GM12873 (cell line): Measurements from ENCODE around the gene ATP6V0A1.

Experiments used
- TF ChIP-seq, protein P1 (sequence below): IDR thresholded peaks from 2 replicates; pipeline ENCODE4 v1.5.1; 2012; ENCODE audit warnings: low read depth, mild to moderate bottlenecking, moderate library complexity, low read length, control low read depth; ENCODE audit not compliant: insufficient read depth; ENCODE audit errors: missing control alignments

The ATP6V0A1 gene

DNA sequence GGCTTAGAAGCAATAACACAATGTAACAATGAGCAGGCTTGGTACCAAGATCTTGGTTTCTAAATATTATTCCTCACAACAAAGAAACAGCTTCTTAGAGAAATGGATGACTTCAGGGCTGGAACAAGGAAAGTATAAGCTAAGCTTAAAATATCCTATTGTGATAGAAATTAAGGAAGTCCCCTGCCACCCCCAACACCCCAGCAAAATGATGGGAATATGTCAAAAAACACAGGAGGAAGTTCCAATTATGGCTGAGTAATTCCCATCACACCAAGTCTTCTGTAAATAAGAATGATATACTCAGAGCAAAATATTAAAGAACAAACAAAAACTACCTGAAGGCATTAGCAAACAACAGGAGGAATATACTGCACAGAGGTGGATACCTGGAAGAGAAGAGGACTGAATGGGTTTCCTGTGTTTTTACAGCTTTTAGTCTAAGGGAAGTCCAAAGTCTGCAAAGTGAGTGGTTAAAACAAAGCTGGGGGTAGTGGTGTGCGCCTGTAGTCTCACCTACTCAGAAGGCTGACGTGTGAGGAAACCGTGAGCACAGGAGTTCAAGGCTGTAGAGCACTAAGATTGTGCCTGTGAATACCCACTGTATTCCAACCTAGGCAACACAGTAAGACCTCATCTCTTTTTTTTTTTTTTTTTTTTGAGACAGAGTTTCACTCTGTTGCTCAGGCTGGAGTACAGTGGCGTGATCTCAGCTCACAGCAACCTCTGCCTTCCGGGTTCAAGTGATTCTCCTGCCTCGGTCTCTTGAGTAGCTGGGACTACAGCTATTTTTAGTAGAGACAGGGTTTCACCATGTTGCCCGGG is 17.1 kb upstream of the ATP6V0A1 start:
- TF ChIP-seq, protein P1, sequence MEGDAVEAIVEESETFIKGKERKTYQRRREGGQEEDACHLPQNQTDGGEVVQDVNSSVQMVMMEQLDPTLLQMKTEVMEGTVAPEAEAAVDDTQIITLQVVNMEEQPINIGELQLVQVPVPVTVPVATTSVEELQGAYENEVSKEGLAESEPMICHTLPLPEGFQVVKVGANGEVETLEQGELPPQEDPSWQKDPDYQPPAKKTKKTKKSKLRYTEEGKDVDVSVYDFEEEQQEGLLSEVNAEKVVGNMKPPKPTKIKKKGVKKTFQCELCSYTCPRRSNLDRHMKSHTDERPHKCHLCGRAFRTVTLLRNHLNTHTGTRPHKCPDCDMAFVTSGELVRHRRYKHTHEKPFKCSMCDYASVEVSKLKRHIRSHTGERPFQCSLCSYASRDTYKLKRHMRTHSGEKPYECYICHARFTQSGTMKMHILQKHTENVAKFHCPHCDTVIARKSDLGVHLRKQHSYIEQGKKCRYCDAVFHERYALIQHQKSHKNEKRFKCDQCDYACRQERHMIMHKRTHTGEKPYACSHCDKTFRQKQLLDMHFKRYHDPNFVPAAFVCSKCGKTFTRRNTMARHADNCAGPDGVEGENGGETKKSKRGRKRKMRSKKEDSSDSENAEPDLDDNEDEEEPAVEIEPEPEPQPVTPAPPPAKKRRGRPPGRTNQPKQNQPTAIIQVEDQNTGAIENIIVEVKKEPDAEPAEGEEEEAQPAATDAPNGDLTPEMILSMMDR: no peak

DNA sequence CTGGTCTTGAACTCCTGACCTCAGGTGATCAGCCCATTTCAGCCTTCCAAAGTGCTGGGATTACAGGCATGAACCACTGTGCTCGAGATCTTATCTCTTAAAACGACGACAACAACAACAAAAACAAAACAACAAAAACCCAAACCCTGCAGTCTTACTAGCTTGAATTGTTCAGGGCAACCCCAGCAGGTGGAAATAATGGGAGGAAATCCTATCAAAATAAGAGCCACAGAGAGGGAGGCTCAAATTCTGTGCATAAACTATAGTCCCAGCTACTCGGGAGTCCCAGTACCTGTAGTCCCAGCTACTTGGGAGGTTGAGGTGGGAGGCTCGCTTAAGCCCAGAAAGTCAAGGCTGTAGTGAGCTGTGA is 16.5 kb upstream of the ATP6V0A1 start:
- TF ChIP-seq, protein P1: no peak

DNA sequence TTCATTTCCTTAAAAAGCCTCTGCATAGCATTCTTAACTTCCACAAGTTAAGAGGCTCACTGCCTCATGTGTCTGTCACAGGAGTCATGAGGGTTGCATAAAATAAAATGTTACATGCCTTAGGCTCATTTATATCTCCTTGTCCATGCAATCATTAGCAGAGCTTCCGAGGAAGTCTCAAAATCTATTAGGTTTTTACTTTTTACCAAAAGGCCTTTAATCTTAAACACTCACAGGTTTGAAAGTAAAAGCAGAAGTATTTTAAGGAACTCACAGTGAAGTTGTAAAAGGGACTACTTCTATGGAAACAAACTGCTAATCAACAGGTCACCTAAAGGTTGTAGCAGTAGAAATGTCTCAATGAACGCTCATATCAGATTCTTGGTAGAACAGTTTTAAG is 5.2 kb upstream of the ATP6V0A1 start:
- TF ChIP-seq, protein P1: no peak

DNA sequence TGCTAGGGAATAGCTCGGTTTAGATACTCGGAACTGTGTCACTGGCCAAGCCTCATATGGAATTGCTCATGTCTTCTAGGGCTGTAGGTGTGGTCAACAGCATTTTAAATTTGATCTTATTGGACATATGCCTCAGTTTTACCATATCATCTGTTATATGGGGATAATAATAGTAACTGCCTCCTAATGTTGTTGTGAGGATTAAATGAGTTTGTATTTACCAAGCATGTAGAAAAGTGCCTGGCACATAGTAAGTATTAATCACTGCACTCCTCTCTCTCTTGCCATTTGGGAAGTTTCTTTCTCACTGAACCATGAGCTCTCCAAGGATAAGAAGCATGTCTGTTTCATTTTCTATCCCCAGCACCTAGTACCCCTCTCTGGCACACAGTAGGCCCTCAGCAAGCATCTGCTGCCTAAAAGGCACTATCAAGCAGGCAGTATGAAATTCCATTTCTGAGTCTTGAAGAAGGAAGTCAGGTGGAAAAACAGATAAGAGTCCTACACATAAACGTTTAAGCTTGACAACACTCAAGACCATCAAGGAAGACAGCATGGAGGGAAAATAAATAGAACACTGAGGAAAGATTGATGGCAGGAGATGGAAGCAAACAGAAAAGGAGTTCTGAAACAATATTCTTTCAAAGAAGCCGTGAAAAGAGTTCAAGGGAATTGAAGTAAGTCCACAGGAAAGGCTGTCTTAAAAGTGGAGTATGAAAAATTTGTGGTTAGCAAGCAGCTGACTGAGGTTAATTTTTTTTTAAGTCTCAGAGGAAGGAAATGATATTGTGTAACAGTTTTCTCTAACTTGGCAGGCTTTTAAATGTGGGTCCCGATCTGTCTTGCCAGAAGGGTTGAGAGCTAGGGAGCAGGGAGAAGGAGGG is 2.2 kb upstream of the ATP6V0A1 start:
- TF ChIP-seq, protein P1: no peak

DNA sequence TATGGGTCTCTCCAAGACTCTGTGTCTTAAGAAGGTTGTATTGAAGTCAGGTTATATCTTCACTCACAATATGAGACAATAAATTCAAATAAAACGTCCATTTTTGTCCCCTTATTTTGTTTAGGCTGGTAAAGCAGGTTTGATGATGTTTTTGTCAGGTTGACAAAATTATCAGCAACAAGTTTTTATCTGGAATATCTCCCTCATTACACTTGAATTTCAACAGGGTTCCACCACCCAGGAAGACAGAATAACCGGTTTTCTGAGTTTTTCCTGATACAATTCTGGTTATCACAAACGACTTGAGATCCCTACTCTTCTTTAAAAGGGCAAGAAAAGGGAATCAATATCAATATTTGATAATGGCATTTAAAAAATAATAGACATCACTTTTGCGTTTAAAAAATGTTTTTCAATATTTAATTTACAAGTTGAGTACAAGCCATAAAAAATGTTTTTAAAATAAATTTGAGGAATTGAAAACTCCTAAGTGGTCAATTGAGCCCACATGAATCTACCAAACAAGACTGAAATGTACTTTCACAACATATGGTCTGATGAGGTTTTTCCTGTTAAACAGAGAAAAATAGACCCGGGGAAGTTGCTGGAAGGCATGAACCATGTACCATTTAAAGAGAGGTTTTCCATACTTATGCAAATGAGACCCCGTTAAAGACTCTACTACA is 1.4 kb upstream of the ATP6V0A1 start:
- TF ChIP-seq, protein P1: no peak

DNA sequence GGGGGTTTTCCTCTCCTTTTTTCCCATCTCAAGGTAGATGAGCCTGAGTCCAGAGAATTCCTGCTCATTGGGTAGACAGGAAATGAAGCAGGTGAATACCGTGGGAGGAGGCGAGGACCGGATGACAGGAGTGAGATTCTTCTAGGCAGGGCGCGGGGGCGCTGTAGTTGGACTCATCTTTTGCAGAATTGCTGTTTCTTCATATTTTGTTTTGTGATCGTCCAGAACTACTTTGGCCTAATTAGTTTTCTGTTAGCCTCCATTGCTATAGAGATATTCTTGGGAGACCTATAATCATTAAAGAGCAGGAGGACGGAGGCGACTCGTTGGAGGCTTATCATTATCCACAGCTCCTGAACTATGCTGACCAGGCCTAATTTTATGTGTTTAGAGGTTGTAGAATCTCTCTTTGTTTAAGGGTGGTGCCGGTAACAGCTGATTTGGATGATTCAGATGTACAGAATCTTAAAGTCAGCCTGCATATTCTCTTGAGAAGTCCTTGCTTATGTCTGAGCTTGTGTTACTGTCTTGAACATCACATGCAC is 650 bp downstream of the ATP6V0A1 start:
- TF ChIP-seq, protein P1: peak; percentile 60

DNA sequence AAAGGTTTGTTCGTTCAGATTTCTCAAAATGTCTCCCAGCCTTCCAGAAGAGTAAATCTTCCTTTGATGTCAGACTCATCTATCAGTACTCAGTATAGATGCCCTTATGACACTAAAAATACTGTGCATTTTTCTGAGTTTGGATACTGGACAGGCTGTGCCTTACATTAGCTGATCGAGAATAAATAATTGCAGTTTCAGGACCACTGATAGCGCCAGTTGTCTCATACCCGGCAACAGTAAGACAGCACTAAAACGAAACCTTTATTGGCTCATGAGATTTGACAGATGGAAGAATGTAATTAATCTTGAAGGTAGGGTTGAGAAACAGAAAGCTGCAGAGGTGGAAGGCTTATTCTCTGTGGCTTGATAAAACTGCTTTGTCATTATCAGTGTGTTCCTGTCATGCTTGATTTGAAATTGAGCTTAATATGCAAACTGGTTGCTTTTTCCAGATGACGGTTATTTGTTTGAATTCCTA is 1.2 kb downstream of the ATP6V0A1 start:
- TF ChIP-seq, protein P1: no peak
